K562 (cell line): ENCODE results near the gene ACTR3C. TPM values are rescaled to one million over a fixed set of nuclear protein-coding genes. Genes with fewer than 3 reads are reported as not detected.

ENCODE experiments used
- CREBBP ChIP-seq: IDR thresholded peaks from one replicate; pipeline ENCODE4 v1.6.1; 2012; ENCODE audit warnings: low read depth, mild to moderate bottlenecking, control low read depth, inconsistent platforms, low read length
- DNMT1 ChIP-seq: fragments of 450-650 bp; IDR thresholded peaks from 2 replicates; pipeline ENCODE4 v1.6.1; 2016; ENCODE audit warnings: antibody characterized with exemption, mild to moderate bottlenecking
- DPF2 ChIP-seq: fragments of 450-650 bp; IDR thresholded peaks from 2 replicates; pipeline ENCODE4 v1.6.1; 2016
- FOXJ3 ChIP-seq: sonication (generic); formaldehyde crosslinking; IDR thresholded peaks from 2 replicates; pipeline ENCODE4 v1.4.0; 2020; ENCODE audit warnings: mild to moderate bottlenecking, missing genetic modification reagents
- GTF2F1 ChIP-seq: IDR thresholded peaks from 2 replicates; pipeline ENCODE4 v1.6.1; 2011; ENCODE audit warnings: low read depth, low read length, improper control_type of control experiment
- MGA ChIP-seq: fragments of 450-650 bp; IDR thresholded peaks from 2 replicates; pipeline ENCODE4 v1.6.1; 2016; ENCODE audit warnings: mild to moderate bottlenecking, moderate library complexity
- NR1H2 ChIP-seq: sonication (generic); formaldehyde crosslinking; IDR thresholded peaks from 2 replicates; pipeline ENCODE4 v1.4.0; 2020; ENCODE audit warnings: mild to moderate bottlenecking, missing genetic modification reagents
- NR2C2 ChIP-seq, 2 experiments: fragments of 200-800 bp in 1 of 2; sonication (Bioruptor generic) in 1 of 2; sonication (generic) in 1 of 2; formaldehyde crosslinking in 1 of 2; IDR thresholded peaks; 2 replicates each; pipeline versions ENCODE4 v1.6.1 to v1.8.0; 2016 to 2022; ENCODE audit warnings: mild to moderate bottlenecking in 1 of 2, missing compliant biosample characterization in 1 of 2, missing genetic modification characterization in 1 of 2, missing genetic modification reagents in 1 of 2
- POU5F1 ChIP-seq: fragments of 150-350 bp; IDR thresholded peaks from 2 replicates; pipeline ENCODE4 v1.6.1; 2014; ENCODE audit warnings: borderline replicate concordance, low read length, low read depth, mild to moderate bottlenecking; ENCODE audit not compliant: partially characterized antibody
- RFX1 ChIP-seq: fragments of 450-650 bp; IDR thresholded peaks from 2 replicates; pipeline ENCODE4 v1.6.1; 2016; ENCODE audit warnings: mild to moderate bottlenecking, moderate library complexity
- TARDBP ChIP-seq: fragments of 450-650 bp; IDR thresholded peaks from 2 replicates; pipeline ENCODE4 v1.6.1; 2016
- UBTF ChIP-seq, 2 experiments: IDR thresholded peaks; 2 replicates each; pipeline ENCODE4 v1.6.1; 2012; ENCODE audit warnings: improper control_type of control experiment in 2 of 2, low read depth in 2 of 2, low read length in 2 of 2, borderline replicate concordance in 1 of 2
- ZBTB34 ChIP-seq: fragments of 250-450 bp; sonication (Bioruptor Pico); IDR thresholded peaks from 2 replicates; pipeline ENCODE4 v1.8.0; 2021; ENCODE audit warnings: mild to moderate bottlenecking, moderate library complexity
- ZEB2 ChIP-seq: fragments of 450-650 bp; IDR thresholded peaks from 2 replicates; pipeline ENCODE4 v1.6.1; 2016
- ZNF586 ChIP-seq: fragments of 450-650 bp; formaldehyde crosslinking; conservative IDR thresholded peaks from 2 replicates; pipeline ENCODE4 v1.4.0; 2020; ENCODE audit warnings: mild to moderate bottlenecking, moderate library complexity
- polyA plus RNA-seq, 8 experiments: library from polyadenylated mRNA; depleted of rRNA in 4 of 8; stranded (reverse) in 5 of 8; unstranded in 3 of 8; fragments of >200 nt; fragmentation: Nextera tagmentation in 2 of 8; fragmentation: Illumina TruSeq in 1 of 8; extraction: Ambion mirVana in 2 of 8; extraction: Trizol in 1 of 8; gene quantifications; 2 replicates each; pipeline versions ENCODE4 v1.2.1 to v1.2.3, GENCODE V29; 2011 to 2014; ENCODE audit warnings: inconsistent platforms in 1 of 8, missing spikeins in 1 of 8
- total RNA-seq, 7 experiments: library from RNA; depleted of rRNA in 6 of 7; stranded (reverse); fragments of >200 nt in 6 of 7; fragmentation: Illumina TruSeq in 2 of 7; extraction: Trizol in 2 of 7; gene quantifications; 2 replicates each; pipeline versions ENCODE4 v1.2.1 to v1.2.3, GENCODE V29; 2011 to 2021; ENCODE audit warnings: low replicate concordance in 1 of 7

The ACTR3C gene
- total and polyA plus RNA-seq, 9 of the 15 experiments (the other 6 are each of a cell fraction or from before 2014, with no cell fraction given), result 9.0 to 35.4 (median 13.3) TPM

DNA sequence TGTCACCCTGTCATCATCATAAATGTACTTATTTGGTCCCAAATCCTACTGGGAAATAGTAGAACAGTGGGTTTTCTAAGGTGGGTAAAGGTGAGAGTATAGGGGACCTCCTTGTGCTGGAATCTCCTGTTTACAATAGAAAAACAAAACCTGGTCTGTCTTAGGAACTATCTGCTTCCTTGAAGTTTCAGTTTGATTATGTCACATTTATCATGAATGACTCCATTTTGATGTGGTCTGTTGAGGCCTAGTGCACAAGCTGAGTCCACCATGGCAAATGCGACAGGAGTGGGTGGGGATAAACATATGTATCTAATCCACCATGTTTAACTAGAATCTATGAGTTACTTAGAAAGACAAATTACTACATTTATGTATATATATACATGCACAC, 32.3 kb upstream of the ACTR3C start (continued):
- TF ChIP-seq POU5F1 (no peak), TARDBP (no peak), NR1H2 (CRISPR knock-in tag) (no peak), ZBTB34 (CRISPR knock-in tag) (peak; percentile 39; the same call in 1 of the 2 replicates), NR2C2 (CRISPR knock-in tag; IDR thresholded peaks at IDR 0.05) (no peak), NR2C2 (tag; IDR thresholded peaks at IDR 0.05) (peak; percentile 59; the same call in 1 of the 2 replicates), RFX1 (no peak), DPF2 (no peak), UBTF (IDR thresholded peaks at IDR 0.05; ENCODE audit: borderline replicate concordance in 1 of 2, low read depth in 2 of 2, low read length in 2 of 2) (no peak), ZEB2 (no peak), MGA (no peak), GTF2F1 (no peak), DNMT1 (no peak), ZNF586 (0 out of 2 replicates have a peak, but pooled peaks have one; percentile 44), FOXJ3 (no peak), CREBBP (no peak)
